ENCODE measurements around the gene PRLH.
"Not testable (repeated sequence)": the region's sequence is repeated elsewhere in the genome, so short reads cannot be mapped to it uniquely, and the experiment has no call there.

PRLH gene

DNA sequence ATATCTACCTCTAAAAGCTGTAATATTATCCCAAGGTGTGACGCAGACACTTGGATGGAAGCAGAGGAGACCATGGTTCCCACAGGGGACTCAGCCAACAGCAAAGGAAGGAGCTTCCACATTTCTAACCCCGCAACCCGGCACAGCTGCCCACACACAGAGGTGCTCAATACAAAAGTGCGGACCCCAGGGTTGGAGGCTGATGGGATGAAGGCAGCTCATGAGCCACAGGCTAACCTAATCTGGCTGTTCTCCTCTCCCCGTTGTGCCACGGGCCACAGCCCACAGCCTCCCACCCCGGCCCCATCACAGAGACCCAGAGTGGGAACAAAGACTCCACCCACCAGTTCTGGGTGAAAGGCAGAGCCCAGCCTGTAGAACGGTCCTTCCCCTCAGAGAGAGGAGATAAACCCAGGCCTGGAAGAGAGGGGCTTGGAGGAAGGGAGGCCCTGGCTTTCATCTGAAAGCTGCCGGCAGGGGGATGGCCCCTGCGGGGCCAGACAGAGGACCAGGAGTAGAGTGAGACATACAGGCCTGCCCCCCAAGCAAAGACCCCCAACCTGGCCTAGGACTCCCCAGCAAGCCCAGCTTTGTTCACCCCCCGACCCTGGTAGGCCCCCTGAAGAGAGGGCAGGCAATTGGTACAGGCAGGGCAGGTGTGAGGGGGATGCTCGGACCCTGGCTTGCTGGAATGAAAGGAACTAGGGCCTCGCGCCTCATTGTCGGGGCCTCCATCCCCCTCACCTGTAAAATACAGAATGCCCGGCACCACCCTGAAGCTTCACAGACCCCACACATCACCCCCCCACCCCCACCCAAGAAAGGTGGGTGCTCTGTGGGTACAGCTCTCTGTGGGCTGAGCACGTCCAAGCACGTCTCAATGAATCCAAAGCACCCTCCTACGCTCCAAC is 17.3 kb downstream of the PRLH start:
- no peak for DNase-seq (ENCODE audit: low spot score)

- DNase-seq (ENCODE audit: low spot score): no peak
These were observed 19.3 kb downstream of the PRLH start for GRCh38 chr2:237585590-237586221.

DNA sequence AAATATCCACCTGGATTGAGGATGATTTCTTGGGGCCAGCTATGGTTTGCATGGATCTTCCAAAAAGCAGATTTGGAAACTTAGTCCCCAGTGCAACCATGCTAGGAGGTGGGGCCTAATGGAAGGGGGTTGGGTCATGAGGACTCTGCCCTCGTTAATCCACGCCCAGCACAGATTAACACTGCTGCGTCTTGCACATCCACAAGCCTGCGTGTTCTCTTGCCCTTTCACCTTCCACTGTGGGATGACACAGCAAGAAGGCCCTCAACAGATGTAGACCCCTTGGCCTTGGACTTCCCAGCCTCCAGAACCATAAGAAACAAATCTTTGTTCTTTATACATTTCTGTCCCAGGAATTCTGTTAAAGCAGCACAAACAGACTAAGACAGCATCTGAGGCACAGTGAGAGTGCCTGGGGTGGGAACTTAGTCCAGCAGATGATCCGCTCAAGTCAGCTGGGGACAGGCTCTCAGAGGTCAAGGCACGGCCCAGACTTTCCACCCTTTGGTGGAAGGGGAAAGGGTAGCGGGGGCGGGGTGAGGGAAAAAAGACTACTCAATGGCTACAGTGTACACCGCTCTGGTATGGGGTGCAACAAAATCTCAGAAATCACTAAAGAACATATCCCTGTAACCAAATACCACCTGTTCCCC is 21.8 kb downstream of the PRLH start:
- no peak for DNase-seq (ENCODE audit: low spot score)

DNA sequence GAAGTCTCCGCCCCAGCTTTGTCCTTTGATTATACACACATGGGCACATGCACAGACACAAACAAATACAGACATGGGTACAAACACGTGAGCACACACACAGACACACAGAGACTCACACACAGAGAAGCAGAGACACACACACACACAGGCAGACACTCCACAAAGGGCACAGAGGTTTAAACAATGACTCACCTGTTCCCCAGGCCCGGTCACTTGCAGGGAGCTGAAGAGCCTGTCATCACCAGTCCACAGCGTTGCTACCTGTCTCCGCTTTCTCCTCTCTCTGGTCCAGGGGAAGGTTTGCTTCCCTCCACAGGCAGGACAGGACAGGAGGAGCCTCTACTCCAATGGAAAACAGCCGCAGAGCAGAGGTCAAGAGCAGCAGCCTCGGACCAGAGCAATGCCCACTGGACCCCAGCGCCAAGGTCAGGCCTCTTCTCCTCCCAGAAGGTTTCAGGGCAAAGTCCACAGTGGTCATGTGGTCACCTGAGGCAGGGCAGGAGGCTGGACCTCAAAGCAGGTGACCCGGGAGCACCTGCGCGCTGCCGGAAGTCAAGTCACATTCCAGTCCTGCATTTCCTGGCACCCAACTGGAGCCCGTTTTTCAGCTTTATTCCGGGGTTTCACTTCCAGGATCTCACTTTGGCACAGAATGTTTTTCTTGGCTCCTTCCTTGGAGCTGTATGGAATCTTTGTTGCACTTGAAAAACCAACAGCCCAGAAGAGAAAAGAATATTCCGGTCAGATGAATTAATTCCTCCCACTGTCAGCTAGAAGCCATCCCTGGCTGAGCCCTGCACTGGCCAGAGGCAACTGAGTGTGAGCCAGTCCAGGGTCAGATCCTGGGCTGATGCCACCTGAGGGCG is 24.1 kb downstream of the PRLH start, which contains the start of gene RAB17:
Gene RAB17, minus strand, starts transcription at position 463 of the 869 bp plus-strand sequence. CDS start 4,580 bp downstream, outside the sequence.
- DNase-seq (ENCODE audit: low spot score): no peak

DNA sequence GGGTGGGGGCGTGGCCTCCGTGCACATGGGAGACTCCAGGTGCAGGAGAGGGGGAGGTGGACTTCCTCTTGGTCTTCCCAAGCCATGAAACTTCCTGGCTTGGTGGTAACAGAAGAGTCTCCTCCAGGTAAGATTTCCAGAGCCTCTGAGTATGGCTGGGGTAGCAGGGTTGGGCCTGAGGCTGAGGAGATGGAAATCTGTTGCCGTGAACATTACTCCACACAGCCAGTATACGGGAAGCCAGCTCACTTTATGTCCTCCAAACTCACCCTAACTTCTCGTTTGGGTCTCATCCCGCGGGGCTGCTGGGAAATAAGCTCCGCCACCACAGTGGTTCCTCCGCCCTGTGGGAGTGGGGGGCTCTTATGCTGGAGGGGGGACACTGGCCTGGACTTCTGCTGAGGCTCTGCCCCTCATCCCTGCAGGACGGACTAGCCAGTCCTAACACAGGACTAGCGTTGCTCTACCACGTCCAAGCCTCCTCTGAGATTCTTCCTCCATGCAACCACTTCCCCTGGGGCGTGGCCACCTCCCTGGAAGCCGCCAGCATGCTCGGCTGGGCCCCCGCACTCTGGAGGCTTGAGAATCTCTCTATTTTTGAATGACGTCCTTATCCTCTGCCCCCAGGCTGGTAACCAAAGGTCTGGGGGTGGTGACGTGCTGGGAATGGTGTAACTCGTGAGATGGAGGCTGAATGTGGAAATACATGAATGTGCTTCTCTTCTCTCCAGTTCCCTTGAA is 24.9 kb downstream of the PRLH start:
- peak; percentile 48 for DNase-seq (ENCODE audit: low spot score)

- DNase-seq (ENCODE audit: low spot score): no peak
These were observed 26.1 kb downstream of the PRLH start for GRCh38 chr2:237592425-237592980.

GRCh38 chr2:237593036-237593435 is 26.7 kb downstream of the PRLH start:
- no peak for DNase-seq (ENCODE audit: low spot score)

DNA sequence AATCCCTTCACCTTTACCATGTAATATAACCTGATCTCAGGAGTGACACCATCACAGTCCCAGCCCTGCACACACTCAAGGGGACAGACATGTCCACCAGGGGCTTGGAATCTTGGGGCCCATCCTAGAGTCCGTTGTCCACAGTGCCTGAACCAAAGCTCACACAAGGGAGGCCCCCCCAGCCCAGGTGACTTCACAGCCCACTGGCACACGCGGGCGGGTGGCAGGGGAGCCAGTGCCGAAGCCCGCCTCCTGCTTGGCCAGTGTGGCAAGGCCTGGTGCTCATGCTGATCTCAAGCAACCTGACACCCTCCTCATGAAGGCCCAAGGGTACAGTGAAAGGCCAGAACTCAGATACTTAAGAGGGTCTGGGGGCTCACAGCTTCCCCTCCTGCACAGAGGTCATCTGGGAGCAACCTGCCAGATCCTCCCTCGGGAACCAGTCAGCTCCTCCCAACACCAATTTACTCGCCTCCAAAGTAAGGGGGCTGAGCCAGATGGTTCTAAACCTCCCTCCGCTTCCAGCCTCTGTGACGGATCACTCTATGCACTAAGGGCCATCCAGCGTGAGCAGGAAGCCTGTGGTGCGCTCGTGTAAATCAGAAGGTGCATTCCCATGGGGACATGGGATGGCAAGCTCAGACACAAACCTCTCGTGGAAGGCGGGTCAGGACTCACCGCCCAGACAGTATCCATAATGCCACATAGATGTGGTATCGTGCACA is 27.4 kb downstream of the PRLH start:
- no peak for DNase-seq (ENCODE audit: low spot score)

DNA sequence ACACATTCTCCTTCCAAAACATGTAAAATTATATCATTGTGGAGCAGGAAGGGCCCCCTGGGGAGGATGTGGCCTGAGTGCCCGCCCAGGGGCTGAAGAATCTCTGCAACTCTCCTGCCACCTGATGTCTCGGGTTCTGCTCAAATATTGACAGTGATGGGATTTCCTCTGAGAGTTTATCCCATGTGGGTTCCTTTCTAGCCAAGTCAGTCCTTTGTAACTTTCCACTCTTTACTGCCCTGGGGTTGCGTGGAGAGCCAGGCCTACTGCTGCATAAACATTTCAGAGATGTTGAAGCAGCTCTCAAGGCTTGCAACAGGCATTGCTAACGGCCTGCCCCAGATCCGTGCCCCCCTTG is 28.1 kb downstream of the PRLH start:
- no peak for DNase-seq (ENCODE audit: low spot score)

- DNase-seq (ENCODE audit: low spot score): not testable (repeated sequence)
These were observed 29.6 kb downstream of the PRLH start for GRCh38 chr2:237595829-237596519.

DNA sequence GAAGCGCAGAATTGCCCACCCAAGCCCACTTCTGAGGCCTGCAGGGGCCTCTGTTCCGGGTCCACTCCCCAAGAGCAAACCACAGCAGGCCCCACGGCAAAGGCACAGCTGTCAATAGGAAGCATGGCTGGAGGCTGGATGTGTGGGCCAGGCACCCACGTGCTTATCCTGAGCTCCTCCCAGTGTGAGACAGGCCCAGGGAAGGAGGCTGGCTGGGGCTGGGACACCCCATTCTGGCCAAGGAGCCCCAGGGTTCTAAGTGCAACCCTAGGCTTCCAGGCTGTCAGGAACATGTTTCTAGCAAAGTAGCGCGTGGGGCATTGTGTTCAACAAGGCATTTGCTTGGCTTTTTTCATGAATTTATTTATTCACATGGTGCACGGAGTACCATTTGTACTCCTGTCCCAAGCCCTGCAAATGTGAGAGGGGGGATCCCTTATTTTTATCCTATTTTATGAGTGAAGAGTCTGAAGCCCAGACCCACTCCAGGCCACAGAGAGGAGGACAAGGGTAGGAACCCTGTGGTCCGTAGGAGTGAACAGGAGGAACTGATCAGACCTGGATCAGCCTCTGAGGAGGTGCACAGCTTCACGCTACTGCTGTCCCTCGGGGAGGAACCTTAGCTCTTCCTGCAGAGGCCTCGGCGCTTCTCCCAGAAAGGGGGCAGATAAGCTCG is 30.3 kb downstream of the PRLH start:
- DNase-seq (ENCODE audit: low spot score): no peak

DNA sequence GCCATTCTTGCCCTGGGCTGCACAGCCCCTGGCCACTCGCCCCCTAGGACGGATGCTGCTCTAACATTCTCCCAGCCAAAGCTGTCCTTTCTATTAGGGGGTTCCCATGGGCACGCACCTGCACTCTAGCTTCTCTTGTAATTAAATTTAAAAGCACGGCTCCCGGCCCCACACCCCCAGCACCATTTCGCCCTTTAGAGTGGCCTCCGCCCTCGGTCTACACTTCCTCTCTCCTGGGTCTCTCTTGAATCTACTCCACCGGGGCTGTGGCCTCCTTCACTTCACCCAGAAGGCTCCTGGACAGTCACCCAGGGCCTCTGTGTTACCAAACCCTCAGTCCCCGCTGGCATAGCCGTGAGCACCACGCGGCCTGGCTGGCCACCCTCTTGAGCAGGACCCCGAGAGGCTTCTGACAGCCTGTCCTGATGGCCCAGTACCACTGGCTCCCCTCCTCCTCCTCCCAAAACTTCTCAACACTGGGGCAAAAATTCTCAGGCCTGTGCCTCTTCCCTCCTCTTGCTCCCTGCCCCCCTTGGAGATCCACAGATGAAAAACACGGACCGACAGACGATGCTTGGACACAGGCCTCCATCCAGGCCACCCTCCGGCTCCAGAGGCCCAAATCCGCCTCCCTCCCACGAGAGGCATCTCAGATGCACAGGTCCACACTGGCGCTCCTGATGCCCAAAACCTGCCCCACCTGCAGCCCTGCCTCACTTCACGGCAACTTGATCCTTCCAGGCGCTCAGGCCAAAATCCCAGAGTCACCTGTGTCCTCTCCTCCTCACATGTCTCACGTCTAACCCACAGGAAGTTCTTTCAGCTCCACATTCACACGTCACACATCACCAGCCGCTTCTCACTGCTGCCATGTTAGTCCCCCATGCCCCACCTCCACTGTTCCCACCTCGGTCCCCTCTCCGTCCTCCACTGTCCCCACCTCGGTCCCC is 31.1 kb downstream of the PRLH start:
- DNase-seq (ENCODE audit: low spot score): no peak

DNA sequence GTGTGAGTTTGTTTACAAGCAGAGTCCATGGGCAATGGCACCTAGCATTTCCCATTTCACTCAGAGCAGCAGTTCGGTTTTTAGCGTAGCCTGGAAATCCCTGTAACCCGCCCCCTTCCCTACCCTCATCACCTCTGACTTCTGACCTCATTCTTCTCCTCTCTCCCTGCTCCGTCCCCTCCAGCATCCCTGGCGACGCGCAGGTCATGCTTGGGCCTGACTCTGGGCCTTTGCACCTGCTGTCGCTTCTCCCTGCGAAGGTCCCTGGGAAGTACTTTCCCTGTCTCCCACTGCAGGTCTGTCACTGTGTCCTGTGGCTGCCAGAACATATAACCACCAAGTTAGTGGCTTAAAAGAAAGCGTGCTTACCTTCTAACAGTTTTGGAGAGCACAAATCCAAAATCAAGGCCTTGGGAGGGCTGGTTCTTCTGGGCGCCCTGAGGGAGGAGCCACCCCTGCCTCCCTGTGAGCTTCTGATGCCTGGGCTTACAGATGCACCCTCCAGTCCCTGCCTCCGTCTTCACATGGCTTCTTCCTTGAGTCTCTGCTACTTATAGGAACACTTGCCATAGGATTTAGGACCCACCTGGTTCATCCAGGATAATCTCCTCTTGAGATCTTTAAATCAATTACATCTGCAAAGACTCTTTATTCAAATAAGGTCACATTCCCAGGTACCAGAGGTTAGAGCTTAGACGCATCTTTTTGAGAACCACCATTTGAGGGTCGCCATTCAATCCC is 32.3 kb downstream of the PRLH start:
- DNase-seq (ENCODE audit: low spot score): no peak

DNA sequence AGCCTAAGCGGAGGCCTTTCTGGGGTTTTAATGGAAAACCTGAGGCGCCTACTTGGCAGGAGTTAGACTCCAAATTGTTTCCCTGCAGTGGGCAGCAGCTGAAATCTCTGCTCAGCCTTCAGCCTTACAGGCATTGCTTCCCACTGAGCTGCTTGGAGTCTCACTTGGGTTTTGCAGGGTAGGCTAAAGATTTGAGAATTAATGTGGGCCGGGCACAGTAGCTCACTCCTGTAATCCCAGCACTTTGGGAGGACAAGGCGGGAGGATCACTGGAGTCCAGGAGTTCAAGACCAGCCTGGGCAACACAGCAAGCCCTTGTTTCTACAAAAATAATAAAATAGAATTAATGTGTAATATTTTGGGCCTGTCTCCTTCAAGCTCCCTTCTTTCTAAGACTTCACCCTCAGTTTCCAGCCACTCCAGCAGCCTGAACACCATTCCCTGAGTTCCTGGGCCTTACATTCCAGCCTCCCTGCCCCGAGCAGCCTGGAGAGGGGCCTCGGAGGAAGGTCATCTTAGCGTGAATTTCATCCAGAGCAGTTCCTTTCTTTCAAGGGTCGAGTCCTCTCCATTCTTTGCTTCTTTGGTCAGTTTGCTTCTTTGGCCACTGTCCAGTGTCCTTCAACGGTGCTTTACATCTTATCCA is 33.2 kb downstream of the PRLH start:
- no peak for DNase-seq (ENCODE audit: low spot score)

DNA sequence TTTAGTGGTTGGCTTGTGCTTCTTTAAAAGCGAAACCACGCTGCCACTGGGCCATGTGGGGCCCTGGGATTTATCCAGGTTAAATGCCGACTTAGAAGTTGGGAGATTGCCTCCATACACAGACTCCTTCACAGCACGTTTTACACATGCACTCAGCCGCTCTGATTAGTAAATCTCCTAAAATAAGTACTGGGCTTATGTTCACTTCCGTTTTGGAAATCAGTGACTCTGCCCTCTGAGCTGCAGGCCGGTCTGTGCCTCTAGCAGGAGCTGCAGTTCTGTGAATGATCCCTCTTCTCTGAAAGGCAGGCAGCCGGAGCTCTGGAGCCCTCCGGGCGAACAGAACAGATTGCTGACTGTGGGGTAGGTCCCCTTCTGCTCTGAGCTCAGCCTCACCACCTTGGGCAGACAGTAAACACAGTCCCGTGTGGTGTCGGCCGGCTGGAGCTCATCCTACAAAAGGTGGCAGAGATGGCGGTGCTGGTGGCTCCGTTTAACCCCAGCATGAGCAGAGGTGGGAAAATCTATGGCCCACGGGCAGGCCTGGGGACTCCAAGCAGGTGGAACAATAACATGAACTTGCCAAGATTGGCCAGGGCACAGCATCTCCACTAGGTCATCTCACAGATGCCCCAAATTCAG is 34.0 kb downstream of the PRLH start:
- no peak for DNase-seq (ENCODE audit: low spot score)

GRCh38 chr2:237601453-237602116 is 35.2 kb downstream of the PRLH start:
- no peak for DNase-seq (ENCODE audit: low spot score)

Data from NAMALWA (cell line).